GM03348 (cell line): Measurements from ENCODE around the gene PRDM16.

ENCODE experiments used
- DNase-seq: peaks from one replicate; pipeline ENCODE4 v3.0.0; 2012; ENCODE audit warnings: low spot score

The PRDM16 gene

GRCh38 chr1:3475839-3476573 is 407.0 kb downstream of the PRDM16 start:
- DNase-seq, result no peak

GRCh38 chr1:3476666-3477065 is 407.7 kb downstream of the PRDM16 start:
- no peak for DNase-seq

- peak; percentile 56 for DNase-seq
Measured at GRCh38 chr1:3477241-3477995, 408.4 kb downstream of the PRDM16 start.

GRCh38 chr1:3478187-3478586 is 409.2 kb downstream of the PRDM16 start:
- DNase-seq, result no peak

GRCh38 chr1:3479511-3480368 is 410.7 kb downstream of the PRDM16 start:
- no peak for DNase-seq

GRCh38 chr1:3480369-3480719 is 411.3 kb downstream of the PRDM16 start:
- DNase-seq, result no peak

GRCh38 chr1:3481046-3481445 is 412.0 kb downstream of the PRDM16 start:
- no peak for DNase-seq

GRCh38 chr1:3481836-3482375 is 412.9 kb downstream of the PRDM16 start:
- no peak for DNase-seq

- no peak for DNase-seq
Measured at GRCh38 chr1:3482378-3482849, 413.4 kb downstream of the PRDM16 start.

- DNase-seq, result no peak
Measured at GRCh38 chr1:3483380-3483779, 414.4 kb downstream of the PRDM16 start.

- DNase-seq, result peak; percentile 78
Measured at GRCh38 chr1:3483801-3484444, 414.9 kb downstream of the PRDM16 start.

- no peak for DNase-seq
Measured at GRCh38 chr1:3485016-3485415, 416.0 kb downstream of the PRDM16 start.
